ENCODE measurements around the gene DNAJC28. TPM values are rescaled to one million over a fixed set of nuclear protein-coding genes. Genes with fewer than 3 reads are reported as not detected.
A peak's percentile ranks its signal among the peaks of the same experiment; 100 is the strongest.

DNAJC28 gene
- total and polyA plus RNA-seq, 2 experiments from 2014 or later = 5.0 to 6.6 TPM

DNA sequence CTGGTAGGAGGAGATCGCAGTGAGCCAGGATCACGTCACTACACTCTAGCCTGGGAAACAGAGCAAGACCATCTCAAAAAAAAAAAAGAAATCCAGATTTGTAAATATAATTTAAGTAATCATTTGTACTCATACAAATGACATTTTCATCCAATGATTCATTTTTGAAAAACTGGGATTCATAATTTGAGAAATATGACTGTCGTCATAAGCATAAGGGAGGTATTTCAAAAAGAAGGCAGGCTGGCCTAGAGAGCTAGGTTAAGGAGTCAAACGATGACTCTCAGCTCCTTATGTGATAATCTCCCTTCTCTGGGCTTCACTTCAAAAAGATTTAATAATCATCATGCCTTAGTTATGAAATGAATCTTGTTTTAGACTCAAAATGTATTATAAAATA lies 48.1 kb upstream of the DNAJC28 start:
- H3K4me3 Mint-ChIP-seq = no peak overlapping the region; the same call in 2 of the 3 replicates
- H3K4me3 ChIP-seq = no peak overlapping the region
- H3K9me3 Mint-ChIP-seq = no peaks in the 10 kb centered on the region

More for the DNA sequence above, 48.1 kb upstream of the DNAJC28 start:
- no peak for ATAC-seq
- H4K20me1 ChIP-seq (replicated peaks; ENCODE audit: insufficient read depth) = peaks cover 30% of the 10 kb centered on the region
- Mint-ChIP-seq H3K4me1 (peaks cover 11% of the 10 kb centered on the region), H3K36me3 (ENCODE audit: low read depth) (peaks cover 72% of the 10 kb centered on the region), H3K27ac (no peak overlapping the region), H3K27me3 (ENCODE audit: insufficient read depth, low read depth, poor library complexity) (peaks cover 8% of the 10 kb centered on the region)
- TF ChIP-seq CREB1 (CRISPR knock-in tag; IDR thresholded peaks at IDR 0.05; ENCODE audit: low read depth) (no peak), ZNF114 (CRISPR knock-in tag; IDR thresholded peaks at IDR 0.05) (no peak), NANOG (IDR thresholded peaks at IDR 0.05; ENCODE audit: borderline replicate concordance) (no peak), STAT1 (IDR thresholded peaks at IDR 0.05; ENCODE audit: unreplicated experiment) (no peak), EZH2phosphoT487 (IDR thresholded peaks at IDR 0.05; ENCODE audit: unreplicated experiment) (no peak), EZH2 (IDR thresholded peaks at IDR 0.05; ENCODE audit: low read depth, unreplicated experiment) (no peak), POLR2AphosphoS5 (IDR thresholded peaks at IDR 0.05; ENCODE audit: low read depth) (no peak), ZNF331 (CRISPR knock-in tag; IDR thresholded peaks at IDR 0.05; ENCODE audit: low read depth) (no peak), JUNB (IDR thresholded peaks at IDR 0.05; ENCODE audit: unreplicated experiment) (no peak), ETS1 (IDR thresholded peaks at IDR 0.05) (no peak)
- TF ChIP-seq, protein P1, sequence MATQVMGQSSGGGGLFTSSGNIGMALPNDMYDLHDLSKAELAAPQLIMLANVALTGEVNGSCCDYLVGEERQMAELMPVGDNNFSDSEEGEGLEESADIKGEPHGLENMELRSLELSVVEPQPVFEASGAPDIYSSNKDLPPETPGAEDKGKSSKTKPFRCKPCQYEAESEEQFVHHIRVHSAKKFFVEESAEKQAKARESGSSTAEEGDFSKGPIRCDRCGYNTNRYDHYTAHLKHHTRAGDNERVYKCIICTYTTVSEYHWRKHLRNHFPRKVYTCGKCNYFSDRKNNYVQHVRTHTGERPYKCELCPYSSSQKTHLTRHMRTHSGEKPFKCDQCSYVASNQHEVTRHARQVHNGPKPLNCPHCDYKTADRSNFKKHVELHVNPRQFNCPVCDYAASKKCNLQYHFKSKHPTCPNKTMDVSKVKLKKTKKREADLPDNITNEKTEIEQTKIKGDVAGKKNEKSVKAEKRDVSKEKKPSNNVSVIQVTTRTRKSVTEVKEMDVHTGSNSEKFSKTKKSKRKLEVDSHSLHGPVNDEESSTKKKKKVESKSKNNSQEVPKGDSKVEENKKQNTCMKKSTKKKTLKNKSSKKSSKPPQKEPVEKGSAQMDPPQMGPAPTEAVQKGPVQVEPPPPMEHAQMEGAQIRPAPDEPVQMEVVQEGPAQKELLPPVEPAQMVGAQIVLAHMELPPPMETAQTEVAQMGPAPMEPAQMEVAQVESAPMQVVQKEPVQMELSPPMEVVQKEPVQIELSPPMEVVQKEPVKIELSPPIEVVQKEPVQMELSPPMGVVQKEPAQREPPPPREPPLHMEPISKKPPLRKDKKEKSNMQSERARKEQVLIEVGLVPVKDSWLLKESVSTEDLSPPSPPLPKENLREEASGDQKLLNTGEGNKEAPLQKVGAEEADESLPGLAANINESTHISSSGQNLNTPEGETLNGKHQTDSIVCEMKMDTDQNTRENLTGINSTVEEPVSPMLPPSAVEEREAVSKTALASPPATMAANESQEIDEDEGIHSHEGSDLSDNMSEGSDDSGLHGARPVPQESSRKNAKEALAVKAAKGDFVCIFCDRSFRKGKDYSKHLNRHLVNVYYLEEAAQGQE (IDR thresholded peaks at IDR 0.05; ENCODE audit: unreplicated experiment) = no peak
- TF ChIP-seq, protein P2, sequence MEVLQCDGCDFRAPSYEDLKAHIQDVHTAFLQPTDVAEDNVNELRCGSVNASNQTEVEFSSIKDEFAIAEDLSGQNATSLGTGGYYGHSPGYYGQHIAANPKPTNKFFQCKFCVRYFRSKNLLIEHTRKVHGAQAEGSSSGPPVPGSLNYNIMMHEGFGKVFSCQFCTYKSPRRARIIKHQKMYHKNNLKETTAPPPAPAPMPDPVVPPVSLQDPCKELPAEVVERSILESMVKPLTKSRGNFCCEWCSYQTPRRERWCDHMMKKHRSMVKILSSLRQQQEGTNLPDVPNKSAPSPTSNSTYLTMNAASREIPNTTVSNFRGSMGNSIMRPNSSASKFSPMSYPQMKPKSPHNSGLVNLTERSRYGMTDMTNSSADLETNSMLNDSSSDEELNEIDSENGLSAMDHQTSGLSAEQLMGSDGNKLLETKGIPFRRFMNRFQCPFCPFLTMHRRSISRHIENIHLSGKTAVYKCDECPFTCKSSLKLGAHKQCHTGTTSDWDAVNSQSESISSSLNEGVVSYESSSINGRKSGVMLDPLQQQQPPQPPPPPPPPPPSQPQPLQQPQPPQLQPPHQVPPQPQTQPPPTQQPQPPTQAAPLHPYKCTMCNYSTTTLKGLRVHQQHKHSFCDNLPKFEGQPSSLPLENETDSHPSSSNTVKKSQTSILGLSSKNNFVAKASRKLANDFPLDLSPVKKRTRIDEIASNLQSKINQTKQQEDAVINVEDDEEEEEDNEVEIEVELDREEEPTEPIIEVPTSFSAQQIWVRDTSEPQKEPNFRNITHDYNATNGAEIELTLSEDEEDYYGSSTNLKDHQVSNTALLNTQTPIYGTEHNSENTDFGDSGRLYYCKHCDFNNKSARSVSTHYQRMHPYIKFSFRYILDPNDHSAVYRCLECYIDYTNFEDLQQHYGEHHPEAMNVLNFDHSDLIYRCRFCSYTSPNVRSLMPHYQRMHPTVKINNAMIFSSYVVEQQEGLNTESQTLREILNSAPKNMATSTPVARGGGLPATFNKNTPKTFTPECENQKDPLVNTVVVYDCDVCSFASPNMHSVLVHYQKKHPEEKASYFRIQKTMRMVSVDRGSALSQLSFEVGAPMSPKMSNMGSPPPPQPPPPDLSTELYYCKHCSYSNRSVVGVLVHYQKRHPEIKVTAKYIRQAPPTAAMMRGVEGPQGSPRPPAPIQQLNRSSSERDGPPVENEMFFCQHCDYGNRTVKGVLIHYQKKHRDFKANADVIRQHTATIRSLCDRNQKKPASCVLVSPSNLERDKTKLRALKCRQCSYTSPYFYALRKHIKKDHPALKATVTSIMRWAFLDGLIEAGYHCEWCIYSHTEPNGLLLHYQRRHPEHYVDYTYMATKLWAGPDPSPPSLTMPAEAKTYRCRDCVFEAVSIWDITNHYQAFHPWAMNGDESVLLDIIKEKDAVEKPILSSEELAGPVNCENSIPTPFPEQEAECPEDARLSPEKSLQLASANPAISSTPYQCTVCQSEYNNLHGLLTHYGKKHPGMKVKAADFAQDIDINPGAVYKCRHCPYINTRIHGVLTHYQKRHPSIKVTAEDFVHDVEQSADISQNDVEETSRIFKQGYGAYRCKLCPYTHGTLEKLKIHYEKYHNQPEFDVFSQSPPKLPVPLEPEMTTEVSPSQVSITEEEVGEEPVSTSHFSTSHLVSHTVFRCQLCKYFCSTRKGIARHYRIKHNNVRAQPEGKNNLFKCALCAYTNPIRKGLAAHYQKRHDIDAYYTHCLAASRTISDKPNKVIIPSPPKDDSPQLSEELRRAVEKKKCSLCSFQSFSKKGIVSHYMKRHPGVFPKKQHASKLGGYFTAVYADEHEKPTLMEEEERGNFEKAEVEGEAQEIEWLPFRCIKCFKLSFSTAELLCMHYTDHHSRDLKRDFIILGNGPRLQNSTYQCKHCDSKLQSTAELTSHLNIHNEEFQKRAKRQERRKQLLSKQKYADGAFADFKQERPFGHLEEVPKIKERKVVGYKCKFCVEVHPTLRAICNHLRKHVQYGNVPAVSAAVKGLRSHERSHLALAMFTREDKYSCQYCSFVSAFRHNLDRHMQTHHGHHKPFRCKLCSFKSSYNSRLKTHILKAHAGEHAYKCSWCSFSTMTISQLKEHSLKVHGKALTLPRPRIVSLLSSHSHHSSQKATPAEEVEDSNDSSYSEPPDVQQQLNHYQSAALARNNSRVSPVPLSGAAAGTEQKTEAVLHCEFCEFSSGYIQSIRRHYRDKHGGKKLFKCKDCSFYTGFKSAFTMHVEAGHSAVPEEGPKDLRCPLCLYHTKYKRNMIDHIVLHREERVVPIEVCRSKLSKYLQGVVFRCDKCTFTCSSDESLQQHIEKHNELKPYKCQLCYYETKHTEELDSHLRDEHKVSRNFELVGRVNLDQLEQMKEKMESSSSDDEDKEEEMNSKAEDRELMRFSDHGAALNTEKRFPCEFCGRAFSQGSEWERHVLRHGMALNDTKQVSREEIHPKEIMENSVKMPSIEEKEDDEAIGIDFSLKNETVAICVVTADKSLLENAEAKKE (CRISPR knock-in tag; IDR thresholded peaks at IDR 0.05) = no peak
- TF ChIP-seq, protein P3, sequence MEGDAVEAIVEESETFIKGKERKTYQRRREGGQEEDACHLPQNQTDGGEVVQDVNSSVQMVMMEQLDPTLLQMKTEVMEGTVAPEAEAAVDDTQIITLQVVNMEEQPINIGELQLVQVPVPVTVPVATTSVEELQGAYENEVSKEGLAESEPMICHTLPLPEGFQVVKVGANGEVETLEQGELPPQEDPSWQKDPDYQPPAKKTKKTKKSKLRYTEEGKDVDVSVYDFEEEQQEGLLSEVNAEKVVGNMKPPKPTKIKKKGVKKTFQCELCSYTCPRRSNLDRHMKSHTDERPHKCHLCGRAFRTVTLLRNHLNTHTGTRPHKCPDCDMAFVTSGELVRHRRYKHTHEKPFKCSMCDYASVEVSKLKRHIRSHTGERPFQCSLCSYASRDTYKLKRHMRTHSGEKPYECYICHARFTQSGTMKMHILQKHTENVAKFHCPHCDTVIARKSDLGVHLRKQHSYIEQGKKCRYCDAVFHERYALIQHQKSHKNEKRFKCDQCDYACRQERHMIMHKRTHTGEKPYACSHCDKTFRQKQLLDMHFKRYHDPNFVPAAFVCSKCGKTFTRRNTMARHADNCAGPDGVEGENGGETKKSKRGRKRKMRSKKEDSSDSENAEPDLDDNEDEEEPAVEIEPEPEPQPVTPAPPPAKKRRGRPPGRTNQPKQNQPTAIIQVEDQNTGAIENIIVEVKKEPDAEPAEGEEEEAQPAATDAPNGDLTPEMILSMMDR (conservative IDR thresholded peaks at IDR 0.05; ENCODE audit: low read depth in 2 of 2) = no peak
- H2AFZ ChIP-seq = no peak overlapping the region
- no peaks in the 10 kb centered on the region for H3K27me3 ChIP-seq (ENCODE audit: insufficient read depth)
- H3K4me2 ChIP-seq = peak overlapping the region; percentile 87; the same call in 1 of the 2 replicates
- peaks cover 19% of the 10 kb centered on the region for H3F3A ChIP-seq (replicated peaks; ENCODE audit: low read depth)
- H3K79me2 ChIP-seq (replicated peaks; ENCODE audit: insufficient read depth) = peaks cover 80% of the 10 kb centered on the region
- peaks cover 45% of the 10 kb centered on the region for H3K36me3 ChIP-seq (ENCODE audit: insufficient read depth)
- H3K27ac ChIP-seq (ENCODE audit: low read depth) = no peak overlapping the region
- H3K4me1 ChIP-seq (ENCODE audit: insufficient read depth) = peaks cover 6% of the 10 kb centered on the region
- DNase-seq (ENCODE audit: low spot score) = no peak
- no peaks in the 10 kb centered on the region for H3K9me2 ChIP-seq (ENCODE audit: insufficient read depth)
